Activated CD8-positive, alpha-beta memory T cell treated with anti-CD3 and anti-CD28 coated beads, Interleukin-2, amount 50 U/mL, for 24 hours (primary cell): ENCODE measurements around the gene GRK6.
"Not testable (repeated sequence)": the region's sequence is repeated elsewhere in the genome, so short reads cannot be mapped to it uniquely, and the experiment has no call there.

Experiments
- DNase-seq: peaks from one replicate; pipeline ENCODE4 v3.0.0-alpha.2; 2020; ENCODE audit errors: extremely low read depth

Gene GRK6

DNA sequence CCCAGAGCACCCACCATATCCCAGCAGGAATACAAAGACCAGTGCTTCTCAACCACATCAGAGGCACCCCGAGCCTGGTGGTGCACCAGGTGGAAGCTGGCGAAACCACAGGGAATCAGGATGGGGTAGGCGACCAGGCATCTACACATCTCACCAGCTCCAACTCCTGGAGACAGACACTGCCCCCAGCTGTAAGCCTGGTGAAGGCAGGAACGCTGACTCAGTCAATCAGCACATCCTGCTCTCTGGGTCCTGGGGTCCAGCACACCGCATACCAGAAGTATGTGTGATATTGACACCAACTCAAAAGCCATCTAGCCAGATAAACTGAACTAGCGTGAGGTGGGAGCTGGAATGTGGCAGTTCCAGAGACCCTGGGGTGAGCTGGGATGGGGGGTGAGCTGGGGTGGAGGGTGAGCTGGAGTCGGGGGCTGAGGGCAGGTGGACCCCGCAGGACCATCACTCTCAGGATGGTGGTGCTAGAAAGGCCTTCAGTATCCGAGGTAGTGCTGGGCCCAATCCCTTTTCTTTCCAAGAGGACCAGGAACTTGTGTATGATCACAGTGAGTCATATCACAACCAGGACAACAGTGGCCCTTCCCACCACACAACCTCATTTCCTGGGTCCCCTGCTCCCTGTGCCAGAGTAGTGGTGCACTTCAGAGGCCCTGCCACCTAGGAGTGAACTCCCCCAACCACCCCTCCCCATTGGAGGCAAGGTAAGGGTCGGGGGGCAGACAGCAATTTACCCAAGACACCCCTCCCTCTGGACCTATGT lies 44.5 kb downstream of the GRK6 start:
- DNase-seq = no peak

DNA sequence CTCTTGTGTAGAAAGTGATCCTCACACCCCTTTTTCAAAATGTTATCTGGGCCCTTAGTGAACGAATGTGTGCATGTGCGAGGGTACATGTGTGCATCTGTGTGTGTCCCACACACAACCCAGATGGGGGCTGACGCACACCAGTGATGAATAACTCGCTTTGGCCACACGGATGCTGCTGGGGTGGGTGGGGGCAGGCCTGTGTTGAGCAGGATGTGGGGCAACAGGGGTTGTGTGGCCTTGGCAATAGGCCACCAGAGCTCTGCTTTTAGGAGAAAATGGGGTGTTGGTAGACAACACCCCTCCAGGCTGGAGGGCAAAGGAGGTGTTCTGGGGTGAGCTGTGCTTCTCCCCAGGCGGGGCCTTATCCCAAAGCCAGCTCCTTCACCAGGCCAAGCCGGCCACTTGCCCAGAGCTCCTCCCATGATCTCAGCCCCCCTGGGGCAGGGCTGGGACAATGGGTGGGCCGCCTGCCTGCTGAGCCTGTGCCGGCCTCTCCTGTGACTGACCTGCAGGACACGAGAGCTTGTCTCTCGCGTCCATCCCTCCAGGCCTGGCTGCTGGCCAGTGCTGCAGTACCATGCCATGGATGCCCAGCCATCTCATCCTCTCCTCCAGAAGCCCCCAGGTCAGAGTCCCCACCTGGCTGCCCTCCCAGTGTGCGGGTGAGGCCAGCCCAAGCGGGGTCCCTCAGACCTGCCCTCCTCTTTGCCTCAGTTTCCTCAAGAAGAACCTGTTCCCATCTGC lies 45.3 kb downstream of the GRK6 start:
- DNase-seq = no peak

DNA sequence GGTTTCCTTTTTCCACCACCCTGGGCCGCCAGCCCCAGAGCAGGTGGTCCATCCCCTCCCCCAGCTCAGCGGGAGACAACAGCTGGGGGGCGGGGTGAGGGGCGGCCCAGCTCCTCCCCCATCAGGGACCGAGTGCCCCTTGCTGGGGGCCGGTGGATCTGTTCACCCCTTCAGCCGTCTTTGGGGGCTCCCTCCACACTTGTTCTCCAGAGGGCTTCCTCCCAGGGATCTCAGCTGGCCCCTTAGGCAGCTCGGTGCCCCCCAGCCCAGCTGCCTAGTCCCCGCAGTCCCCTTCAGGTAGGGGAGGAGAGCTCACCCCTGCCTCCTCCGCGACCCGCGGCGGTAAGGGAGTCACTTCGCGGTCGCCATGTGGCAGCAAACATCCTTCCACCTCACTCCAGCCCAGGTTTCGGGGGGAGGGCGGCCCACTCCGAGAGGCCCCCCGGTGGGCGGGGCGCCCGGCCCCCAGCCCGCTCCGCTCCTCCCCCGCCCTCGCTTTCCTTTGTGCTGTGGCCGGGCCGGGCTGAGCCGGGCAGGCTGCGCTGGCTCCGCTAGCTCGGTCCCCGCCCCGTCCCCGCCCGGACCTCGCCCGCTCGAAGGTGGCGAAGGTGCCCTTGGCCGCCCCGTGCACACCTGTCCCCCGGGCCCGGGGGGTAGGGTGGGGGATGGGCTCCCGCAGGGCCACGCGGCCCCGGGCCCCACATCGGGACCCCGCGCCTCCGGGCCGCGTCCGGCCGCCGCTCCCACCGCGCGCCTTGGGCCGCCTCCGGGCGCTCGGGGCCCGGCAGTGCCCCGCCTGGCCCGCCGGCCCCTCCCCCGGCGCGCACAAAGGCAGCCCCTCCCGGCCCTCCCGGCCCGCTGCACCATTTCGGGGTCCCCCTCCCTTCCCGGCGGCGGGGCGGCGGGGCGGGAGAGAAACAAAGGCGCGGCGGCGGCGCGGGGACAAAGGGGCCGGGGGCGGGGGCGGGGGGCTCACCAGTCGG lies 46.3 kb downstream of the GRK6 start:
- no peak for DNase-seq

DNA sequence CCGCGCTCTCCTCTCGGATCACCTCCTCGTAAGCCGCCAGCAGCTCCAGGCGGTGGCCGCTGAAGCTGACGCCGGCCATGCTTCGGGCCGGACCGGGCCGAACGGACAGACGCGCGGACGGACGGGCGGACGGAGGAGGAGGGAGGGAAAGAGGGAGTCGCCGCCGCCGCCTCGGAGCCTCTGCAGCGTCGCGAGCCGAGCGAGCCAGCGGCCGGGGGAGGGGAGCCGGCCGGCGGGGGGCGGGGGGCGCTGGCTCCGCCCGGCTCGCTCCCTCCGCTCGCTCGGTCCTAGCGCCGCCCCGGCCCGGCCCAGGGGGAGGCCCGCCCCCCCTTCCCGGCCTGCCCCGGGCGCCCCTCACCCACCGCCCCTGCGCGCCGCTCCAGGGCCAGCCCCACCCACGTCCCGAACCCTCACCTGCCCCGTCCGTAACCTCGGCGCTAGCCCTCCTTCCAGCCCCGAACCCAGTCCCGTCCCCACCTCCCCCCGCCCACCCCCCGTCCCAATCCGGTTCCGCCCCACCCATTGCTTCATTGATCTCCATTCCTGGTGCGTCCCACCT lies 47.0 kb downstream of the GRK6 start, which contains the start of gene DBN1:
TSS of gene DBN1 (minus strand) at position 192 of the 559 bp plus-strand sequence. CDS start at position 79, 113 bp downstream.
- no peak for DNase-seq

DNA sequence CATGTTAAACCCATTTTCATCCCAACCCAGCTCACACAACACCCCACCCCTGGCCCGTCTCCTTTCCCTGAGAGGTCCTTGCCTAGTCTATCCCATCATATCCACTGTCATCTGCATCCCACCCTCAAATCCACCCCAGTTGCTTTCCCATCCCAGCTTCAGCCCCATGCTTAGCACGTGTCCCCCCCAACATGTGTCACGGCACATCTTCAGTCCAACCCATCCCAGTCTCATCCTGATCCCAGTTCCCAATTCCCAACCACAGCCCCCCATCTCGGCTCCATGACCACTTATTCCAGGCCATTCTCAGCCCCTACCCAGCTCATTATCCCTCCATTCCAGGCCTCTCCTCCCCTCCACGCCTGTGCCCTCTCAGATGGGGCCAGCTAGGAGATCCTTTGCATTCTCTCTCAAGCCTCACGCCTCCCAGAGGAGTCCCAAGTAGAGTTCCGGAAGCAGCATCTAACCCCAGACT lies 47.6 kb downstream of the GRK6 start:
- DNase-seq = no peak

DNA sequence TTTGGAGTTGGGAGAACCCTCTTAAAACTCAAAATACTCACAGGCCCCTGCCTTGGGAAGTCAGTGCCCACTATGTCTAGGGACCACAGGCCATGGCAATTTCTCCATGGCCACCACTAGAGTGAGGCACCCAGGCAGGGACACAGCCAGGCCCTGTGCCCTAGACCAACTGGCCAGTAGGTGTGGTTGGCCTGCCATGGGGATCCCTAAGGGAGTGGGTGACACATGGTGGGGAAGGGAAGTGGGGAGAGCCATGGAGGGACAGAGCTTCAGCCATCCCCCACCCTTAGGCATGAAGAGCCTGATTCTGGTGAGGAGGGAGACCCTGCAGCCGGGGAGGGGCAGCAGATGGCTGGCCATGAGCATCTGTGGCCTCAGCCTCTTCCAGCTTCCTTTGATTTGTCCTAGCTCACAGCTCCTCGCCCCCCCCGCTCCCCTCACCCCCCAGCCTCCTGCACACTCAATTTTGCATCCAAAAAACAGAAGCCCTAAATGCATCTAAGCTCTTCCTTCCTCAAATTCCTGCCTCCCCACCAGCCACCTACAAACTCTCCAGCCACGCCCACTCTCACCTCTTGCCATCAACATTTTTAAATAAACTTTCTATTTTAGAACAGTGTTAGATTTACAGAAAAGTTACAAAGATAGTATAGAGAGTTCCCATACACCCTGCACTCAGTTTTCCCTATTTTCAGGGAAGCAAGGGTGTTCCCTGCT lies 48.5 kb downstream of the GRK6 start:
- no peak for DNase-seq

DNA sequence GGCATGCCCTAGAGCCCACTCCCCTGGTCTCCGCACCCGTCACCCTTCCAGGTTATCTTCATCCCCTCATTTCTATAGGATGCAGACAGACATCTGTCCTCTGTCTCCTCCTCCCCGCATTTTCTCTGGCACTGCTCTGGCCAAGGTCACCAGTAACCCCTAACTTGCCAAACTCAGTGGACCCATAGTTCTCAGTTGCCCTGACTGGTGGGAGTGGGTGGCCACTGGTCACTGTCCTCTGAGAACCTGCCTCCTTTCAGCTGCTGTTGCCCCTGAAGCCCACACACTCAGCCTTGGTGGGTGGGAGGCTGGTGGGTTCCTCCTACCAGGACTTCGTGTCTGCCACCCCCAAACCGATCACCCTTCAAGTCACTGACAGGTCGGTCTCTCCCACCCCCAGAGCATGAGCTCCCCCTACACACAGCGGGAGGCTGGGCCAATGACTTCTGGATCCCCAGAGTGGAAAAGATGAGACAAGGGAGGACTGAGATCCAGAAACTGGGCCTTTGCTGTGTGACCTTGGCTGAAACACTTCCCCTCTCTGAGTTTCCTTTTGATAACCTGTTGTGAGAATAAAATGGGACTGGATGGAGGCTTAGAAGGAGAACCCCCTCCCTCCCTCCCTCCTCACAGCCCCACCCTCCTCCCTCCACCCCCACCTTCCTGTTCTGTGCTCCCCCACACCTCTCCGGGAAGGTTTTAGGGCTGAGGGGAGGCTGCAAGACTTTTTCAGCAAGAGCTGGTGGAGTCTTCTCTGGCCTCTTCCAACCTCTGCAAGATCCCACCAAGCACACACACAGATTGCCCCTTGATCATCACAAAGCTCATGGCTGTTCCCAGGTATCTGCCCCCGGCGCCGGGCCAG lies 49.3 kb downstream of the GRK6 start:
- no peak for DNase-seq

DNA sequence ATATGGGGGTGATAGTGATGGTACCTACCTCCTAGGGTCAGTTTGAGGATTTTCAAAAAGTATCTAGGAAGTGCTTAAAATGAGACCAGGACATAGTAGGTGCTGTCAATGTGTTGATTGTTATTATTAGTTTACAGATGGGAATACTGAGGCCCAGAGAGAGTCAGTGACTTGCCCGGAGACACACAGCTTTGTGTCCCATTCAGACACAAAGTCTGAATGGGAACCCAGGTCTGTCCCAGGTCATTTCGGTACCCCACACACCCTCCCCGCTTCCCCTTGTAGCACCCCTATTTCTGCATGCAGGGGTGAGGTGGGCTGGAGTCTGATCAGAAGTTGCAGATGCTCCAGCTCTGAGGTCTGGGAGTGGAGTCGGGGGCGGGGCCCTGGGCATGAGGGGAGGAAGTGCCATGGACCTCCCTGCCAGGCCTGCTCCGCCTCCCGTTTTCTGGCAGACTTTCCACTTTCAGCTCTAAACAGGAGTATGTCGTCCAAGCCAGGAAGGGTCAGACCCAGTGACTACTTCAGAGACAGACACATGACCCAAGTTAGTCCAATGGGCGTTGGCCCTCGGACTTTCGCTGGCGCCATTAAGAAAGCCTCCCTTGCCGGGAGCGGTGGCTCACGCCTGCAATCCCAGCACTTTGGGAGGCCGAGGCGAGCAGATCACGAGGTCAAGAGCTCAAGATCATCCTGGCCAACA lies 50.2 kb downstream of the GRK6 start:
- DNase-seq = no peak

DNA sequence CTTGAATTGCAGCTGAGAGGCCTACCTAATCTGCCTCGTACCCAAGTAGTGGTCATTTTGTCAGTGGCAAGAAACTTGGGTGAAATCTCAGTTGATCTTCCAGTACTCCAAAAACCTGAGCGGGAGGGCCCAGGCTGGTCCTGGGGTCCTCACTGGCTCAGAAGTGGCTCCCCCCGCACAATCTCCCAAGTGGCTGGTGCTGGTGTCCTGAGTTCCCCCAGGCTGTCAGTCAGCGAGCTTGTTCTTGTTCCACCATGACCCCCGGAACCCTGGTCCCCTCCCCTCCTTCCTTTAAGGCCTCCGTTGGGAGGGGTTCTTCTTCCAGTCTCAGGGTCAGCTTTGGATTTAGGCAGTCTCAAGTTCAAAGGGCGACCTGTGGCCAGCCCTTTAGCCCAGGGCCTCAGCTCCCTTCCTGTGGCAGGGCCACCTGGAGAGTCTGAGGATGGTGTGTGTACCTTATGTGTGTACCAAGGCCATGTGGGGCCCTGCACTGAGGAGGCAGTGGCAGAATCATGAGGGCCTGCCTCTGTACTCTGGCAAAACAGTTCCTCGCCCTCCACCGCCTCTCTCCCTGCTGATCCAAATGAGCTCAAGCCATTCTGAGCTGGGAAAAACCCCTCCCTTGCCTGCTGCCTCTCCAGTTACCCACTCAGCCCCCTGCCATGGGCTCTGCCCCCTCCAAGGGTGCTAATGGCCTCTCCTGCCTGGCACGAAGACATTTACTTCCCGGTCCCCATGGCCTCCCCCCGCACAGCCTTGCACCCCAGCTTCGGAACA lies 51.4 kb downstream of the GRK6 start:
- DNase-seq = no peak

DNA sequence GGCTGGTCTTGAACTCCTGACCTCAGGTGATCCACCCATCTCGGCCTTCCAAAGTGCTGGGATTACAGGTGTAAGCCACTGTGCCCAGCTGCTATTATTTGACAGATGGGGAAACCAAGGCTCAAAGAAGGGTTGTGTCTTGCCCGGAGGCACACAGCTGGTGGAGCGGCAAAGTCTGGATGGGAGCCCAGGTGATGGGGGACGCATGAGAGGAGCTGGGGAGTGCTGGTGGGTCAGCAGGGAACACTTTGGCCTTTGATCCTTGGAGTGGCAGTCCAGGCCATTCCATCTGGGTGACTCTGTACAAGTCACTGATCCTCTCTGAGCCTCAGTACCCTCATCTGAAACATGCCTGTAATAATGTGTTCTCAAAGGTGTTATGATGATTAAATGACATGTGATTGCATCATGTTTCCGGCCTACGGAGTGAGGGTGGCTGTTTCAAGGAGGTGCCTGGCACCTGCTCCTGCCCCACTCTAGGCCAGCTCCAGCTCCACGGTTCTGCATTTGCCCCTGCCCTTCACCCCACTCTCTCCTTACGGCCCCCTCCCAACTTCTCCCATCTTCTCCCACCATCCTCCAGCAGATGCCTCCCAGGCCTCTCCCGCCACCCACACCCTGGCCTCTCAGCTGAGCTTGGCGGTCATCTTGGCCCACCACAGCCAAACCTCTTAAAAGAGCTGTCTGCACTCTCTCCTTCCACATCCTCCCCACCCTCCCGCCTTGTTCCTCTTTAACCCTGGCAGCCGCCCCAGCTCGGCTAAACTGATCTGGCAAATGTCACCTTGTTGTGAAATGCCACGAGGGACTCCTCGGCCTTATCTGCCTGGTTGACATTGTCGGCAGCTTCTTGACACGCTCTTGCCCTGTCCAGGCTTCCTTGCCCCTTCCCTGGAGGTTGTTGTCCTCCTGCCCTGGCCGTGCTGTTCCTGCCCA lies 52.5 kb downstream of the GRK6 start:
- no peak for DNase-seq

DNA sequence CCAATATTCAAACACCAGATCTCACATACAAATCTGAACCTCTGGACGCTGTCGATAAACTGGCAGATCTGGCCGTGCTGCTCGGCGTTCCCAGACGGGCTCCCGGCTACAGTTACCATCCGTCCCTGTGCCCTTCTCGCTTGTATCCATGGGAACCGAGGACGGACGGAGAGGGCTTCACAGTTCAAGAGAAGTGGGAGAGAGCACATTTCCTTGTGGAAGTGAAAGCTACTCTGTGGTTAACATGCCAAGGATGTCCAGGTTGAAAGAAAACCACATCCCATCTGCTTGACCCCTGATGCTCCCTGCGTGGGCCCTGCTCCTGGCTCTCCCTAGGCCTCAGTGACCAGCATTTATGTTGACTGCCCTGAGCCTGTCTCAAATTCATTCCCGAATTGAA lies 53.3 kb downstream of the GRK6 start:
- no peak for DNase-seq

DNA sequence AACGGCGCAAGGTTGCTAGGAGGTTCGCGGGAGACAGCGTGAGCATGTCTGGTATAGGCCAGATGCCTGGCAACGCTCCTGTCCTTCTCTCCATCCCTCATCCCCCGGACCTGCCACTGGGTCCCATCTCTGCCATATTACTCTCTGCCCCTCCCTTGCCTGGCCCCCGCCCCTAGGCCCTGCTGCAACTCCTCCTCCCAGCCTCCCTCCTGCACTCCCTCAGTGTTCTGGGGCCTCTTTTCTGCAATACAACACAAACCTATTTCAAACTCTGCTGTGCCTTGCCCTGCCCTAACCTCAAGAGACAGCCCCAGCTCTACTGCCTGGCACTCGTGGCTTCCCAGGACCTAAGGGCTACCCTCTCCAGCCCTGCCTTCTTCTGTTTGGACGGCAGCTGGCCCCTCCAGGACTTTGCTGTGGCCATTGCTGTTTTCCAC lies 55.9 kb downstream of the GRK6 start:
- DNase-seq = no peak

DNA sequence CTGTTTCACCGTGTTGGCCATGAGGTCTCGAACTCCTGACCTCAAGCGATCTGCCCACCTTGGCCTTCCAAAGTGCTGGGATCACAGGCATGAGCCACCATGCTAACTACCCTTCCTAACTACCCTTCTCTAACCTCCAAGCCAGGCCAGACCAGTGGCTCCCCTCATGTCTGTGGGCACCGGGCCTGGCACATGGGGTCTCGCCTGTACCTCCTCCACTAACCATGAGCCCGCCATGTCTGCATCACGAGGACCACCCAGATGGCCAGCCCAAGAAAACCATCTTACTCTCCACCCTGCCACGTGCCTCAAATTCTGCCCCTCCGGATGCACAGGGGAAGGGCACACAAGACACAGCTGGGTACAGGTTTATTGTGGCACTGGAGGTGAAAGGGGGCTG lies 56.6 kb downstream of the GRK6 start:
- DNase-seq = no peak

DNA sequence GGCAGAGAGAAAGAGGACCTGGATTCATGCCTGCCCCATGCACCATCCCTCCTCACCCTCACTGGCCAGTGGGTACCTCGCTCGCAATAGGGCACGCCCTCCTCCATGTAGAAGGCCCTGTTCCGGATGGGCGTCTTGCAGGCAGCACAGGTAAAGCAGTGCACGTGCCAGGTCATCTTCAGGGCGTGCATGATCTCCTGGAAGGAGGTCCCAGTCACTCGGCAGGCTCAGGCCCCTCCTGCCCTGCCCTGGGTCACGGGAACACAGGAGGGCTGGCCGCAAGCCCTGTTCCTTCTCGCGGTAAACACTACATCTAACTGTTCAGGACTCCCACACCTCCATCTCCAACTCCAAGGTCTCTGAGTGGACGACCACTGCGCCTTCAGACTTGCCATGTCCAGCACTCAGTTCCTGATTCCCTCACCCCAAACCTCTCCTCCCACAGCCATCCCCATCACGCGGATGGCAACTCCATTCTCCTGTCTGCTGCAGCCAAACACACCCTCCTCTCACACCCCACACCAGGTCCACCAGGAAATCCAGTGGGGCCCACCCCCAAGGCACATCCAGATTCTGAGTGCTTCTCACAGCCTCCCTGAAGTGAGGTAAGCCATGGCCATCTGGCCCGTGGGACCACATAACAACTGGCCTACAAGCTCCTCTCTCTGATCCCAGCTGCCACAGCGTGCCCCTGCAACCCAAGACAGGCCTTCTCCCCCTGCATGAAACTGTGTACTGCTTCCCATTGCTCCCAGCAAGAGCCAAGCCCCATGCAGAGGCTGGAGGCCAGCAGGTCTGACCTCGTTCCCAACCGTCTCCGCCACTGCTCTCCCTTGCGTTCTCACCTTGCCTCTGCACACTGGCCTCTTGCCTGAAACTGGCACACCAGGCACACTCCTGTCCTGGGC lies 57.8 kb downstream of the GRK6 start:
- DNase-seq = no peak

DNA sequence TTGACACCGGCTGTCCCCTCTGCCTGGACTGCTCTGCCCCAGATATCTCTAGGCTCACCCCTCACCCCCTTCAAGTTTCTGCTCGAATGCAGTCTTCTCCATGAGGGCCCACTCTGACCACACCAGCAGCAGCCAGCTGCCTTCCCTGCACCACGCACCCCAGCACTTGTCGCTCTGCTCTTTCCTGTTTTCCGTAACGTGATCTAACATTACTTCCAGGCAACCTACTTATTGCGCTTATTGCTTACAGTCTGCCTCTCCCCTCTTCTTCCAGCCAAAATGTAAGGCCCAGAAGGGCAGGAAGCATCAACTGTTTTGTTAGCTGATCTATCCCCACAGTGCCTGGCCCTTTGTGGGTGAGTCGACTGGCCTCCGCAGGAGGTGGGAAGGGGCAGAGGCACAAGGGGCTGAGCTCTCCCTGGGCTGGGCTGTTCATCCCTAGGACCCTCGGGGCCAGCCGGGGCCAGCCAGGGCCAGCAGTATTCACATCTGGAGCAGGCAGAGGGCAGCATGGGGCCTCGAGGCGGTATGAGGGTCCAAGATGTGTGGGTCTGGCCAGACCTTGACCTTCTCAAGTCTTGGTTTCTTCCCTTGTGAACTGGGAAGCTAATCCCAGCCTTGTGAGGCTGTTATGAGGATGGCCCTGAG lies 58.5 kb downstream of the GRK6 start:
- DNase-seq = no peak

DNA sequence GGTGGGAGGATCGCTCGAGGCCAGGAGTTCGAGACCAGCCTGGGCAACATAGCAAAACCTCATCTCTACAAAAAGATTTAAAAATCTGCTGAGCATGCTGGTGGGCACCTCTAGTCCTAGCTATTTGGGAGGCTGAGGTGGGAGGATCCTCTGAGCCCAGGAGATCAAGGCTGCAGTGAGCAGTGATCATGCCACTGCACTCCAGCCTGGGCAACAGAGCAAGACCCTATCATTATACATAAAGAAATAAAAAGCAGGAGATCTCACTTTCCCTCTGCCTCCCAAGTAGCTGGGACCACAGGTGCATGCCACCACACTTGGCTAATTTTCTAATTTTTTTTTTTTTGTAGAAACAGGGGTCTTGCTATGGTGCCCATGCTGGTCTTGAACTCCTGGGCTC lies 59.3 kb downstream of the GRK6 start:
- DNase-seq = not testable (repeated sequence)
